Stimulated activated CD8-positive, alpha-beta memory T cell treated with anti-CD3 and anti-CD28 coated beads, Interleukin-7, amount 100 ng/mL, for 1 hour (primary cell): Measurements from ENCODE around the gene MAP6.

ENCODE experiments used
- DNase-seq, 2 donors: peaks; one replicate each; pipeline ENCODE4 v3.0.0-alpha.2; 2020; ENCODE audit warnings: low read depth in 2 of 2

The MAP6 gene

DNA sequence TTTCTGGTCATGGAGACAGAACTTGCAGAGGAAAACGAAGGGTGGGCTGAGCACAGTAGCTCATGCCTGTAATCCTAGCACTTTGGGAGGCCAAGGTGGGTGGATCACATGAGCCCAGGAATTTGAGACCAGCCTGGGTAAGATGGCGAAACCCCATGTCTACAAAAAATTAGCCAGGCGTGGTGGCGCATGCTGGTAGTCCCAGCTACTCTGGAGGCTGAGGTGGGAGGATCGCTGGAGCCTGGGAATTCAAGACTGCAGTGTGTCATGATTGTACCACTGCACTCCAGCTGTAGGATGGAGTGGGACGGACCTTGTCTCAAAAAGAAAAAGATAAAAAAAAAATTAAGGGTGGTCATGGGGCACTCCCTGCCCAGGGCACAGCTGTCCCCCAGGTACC is 100.9 kb downstream of the MAP6 start:
- DNase-seq, result no peak

DNA sequence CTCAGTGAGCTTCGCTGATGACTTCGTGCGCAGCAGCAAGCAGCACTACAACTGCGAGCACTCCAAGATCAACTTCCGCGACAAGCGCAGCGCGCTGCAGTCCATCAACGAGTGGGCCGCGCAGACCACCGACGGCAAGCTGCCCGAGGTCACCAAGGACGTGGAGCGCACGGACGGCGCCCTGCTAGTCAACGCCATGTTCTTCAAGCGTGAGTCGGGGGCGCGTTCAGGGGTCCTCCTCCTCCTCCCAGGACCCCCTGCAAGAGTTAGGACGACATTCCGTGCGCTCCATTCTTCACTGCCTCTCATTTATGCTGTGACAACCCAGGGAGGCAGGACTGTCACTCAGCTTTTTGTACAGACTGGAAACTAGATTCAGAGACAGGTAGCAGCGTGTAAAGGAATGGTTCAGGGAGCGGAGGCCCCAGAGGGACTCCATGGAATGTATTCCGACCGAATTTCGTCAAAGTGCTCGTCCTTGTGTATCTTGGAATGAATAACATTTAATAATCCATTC is 102.0 kb downstream of the MAP6 start:
- no peak for DNase-seq

DNA sequence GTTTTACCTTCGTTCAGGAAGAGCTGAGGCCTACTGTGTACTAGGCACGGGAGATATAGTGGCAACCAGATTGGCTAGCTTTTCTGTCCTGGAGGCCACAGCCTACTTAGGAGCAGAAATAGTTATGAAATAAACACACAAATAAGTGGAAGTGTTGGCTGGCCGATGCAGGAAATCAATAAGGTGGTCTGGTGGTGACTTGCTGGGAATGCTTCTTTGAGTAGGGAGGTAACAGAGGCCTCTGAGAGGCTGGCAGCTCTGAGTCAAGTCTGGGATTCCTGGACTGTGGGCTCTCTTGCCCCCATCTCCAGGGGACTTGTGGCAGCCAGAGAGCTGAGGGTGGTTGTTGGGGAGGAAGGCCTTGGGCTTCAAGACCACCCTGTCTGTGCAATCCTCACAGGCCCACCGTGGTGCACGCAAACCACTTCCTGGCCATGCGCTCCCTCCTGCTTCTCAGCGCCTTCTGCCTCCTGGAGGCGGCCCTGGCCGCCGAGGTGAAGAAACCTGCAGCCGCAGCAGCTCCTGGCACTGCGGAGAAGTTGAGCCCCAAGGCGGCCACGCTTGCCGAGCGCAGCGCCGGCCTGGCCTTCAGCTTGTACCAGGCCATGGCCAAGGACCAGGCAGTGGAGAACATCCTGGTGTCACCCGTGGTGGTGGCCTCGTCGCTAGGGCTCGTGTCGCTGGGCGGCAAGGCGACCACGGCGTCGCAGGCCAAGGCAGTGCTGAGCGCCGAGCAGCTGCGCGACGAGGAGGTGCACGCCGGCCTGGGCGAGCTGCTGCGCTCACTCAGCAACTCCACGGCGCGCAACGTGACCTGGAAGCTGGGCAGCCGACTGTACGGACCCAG is 102.7 kb downstream of the MAP6 start:
- no peak for DNase-seq

DNA sequence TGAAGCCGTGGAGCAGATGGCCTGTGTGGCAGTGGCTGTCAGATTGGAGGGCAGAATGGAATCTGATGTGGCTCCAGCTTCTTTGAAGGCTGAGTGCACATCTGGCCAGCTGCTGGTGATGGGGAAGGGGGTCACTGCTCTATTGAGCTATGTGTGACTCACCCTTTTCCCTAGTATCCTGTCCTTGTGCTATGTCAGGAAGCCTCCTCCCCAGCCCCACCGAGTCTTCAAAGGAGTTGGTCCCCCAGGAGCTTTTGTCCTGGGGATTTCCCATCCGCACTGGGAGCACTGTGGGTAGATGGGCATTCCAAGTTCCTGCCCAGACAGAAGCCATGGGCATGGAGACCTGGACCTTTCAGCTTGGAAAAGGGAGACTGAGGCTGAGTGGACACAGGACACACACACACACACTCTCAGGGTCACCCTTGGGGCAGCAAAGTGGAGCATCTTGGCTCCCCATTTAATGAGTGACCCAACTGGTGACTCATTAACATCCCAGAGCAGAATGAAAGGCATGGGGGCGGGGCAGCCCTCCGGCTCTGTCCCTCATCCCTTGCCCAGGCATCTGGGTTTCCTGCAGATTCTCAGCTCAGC is 103.5 kb downstream of the MAP6 start:
- DNase-seq, result no peak

DNA sequence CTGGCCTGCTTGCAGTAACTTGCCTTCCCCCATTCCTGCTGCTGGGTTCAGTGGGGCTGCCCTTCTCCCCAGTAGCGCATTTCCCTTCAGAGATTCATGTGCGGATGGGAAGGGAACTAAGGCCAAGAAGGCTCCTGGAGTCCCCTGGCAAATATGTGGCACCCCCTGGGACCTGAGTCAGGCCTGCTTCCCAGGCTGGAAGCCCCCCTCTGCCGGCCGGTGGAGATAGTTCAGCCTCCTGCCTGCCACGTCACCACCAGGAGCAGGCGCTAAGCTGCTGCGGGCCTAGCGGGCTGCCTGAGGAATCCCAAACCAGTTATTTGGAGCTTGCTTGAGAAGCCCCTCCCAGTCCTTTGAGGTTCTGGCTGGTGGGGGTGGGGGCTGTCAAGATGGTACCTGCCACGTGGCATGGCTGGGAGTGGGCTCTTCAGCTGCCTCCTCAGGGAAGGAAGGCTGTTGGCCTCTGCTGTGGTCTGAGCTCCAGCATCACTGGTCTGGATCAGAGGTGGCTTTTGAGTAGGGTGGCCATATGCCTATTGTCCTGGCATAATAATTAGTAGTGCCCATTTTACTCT is 104.8 kb downstream of the MAP6 start:
- no peak for DNase-seq

DNA sequence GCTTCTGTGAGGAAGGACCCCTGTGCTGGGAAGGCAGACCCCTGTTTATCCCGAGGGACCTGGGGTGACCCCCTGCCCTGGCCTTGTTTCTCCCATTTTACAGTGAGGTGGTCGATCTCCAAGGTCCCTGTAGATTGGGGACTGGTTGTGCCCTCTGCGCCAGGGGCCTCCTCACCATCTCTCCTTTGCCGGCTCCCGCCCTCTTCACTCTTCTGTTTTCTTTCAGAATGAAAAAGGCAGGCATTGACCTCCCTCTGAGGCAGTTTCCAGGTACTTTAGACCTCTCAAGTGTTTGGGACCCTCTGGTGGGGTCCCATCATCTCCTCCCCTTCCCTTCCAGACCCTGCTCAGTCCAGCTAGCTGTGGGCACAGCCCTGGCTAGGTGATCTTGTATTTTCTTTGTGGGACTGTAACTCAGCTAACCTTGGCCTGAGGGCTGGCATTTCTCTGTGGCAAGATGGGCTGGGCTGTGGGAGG is 105.3 kb downstream of the MAP6 start:
- DNase-seq, result no peak

DNA sequence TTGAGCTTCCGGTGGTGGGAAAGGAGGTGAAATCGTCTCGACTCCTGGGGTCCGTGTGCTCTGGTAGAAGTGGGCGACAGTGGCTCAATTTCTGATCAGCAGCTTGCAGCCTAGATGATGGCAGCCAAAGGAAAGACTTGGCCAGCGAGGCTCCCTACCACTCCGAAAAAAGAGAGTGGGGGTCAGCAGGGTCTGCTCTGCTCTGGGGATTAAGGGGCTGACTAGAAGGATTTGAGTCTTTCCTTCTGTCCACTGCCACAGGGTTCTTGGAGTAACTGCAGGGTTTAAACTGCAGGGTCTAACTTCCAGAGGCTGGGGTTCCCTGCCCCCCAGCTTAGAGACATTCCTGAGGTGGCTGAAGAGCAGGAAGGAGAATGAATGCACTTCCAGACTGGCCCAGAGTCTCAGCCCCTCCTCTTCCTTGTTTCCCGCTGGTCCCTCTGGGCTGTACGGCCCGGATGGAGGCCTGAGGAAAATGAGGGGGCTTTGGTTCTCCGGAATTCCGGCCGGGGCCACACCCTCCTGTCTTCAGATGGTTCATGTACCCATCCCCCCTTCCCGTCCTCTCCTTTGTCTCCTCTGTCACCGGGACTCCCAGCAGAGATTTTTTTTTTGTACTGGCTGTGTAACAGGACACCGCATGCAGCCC is 105.9 kb downstream of the MAP6 start:
- DNase-seq, result no peak

DNA sequence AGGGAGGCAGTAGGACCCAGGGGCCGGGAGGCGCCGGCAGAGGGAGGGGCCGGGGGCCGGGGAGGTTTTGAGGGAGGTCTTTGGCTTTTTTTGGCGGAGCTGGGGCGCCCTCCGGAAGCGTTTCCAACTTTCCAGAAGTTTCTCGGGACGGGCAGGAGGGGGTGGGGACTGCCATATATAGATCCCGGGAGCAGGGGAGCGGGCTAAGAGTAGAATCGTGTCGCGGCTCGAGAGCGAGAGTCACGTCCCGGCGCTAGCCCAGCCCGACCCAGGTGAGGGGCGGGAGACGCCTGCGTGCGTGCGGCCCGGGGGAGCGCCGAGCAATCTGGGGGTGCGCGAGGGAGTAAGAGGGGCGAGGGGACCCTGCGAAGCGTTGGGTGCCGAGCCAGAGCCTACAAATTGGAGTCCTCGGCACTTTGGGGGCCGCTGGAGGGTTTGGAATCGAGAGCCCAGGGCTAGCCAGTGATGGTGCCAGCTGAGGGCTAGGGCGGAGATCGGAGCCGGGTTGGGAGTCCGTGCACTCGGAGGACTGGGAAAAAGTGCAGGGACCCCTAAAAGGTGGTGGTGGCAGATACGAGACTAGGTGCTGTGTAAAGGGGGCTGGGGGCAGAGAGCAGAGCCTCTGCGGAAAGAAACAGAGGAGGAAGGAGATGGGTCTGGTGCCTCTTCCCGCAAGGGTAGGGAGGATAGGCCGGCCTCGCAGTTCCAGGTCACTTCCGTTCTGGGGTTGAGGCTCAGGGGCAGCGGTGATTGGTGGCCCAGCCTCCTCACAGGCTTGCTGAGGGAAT is 106.6 kb downstream of the MAP6 start, which contains the start of gene SERPINH1:
TSS of gene SERPINH1 (plus strand) at position 206 of the 788 bp plus-strand sequence. CDS start 4,097 bp downstream, outside the sequence.
- peak in 1 of 2 donors; percentile 23 for DNase-seq

DNA sequence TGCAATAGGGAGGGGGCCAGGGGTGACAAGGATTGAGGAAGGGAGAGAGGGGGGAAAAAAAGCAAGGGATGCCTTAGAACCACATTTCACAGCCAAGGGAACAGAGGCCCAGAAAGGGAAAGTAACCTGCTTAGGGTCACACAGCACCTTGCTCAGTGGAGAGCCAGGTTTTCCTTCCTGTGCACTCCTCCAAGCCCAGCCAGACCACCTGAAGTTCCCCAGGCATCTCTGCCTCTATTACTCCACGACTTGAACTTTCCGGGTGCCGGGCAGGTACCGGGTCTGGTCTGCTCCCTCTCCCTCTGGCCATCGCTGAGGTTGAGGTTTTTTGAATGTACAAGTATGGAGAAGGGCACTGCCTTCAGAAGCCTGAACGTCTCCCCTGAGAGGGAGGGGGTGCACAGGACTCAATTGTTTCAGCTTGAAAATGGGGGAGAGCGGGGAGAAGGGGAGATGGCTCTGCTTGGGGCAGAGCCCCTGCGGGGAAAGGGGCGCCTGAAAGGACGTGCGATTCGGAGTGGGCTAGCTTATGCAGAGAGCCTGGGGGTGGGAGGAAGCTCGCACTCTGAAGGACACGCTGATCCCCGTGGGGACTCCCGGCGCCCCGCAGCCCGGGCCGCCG is 107.3 kb downstream of the MAP6 start:
- no peak for DNase-seq

DNA sequence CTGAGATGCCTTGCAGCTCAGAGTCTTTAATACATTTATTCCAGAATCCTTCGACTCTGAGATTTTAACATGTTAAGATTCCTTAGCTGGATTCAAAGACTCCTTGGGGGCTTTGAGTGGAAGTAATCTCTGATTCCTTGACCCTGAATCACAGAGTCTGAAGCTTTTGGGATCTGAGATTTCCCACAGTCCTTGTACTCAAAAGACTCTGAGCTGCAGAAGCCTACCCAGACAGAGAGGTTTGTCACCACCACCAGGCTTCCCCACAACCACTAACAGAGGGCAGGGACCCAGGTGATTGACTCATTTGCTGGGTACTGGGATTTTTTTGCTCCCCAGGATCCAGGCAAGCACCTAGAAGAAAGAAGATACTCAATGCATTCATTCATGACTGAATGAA is 108.2 kb downstream of the MAP6 start:
- no peak for DNase-seq

DNA sequence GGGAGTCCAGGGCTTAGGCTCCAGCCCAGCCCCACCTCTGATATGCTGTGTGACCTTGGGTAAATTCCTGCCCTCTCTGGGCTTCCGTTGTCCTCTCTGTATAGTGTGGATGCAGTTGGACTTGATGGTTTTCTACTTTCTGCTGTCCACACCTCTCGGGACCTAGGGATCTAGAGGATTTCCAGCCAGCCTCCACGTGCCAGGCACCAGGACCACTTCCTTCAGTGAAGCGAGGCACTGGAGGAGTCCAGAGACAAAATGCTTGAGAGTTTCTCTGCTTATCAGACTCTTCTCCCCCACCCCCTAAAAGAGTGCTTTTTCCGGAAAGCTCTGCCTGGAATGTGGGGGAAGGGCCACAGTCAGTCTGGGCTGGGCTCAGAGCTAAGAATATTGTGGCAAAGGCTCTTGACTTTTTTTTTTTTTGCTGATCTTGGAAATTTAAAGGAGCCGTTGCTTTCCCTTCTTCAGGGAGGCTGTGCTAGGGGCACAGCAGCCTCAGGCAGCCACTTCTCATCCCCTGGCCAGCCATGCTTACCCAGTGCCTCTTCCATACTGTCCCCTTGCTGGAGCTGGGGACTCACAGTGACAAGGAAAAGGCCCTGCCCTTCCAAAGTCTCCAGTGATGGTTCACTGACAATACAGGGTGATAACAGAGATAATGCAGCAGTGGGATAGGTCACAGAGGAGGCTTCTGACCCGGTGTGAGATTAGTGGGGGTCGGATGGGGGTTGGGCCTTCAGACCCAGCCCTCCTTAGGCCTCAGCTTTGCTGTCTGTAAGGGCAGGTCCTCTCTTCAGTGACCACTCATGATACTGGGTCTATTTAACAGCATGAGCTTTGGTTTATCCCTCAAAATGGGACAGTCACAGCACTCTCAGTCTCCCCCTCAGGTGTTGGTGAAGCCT is 109.6 kb downstream of the MAP6 start:
- no peak for DNase-seq

DNA sequence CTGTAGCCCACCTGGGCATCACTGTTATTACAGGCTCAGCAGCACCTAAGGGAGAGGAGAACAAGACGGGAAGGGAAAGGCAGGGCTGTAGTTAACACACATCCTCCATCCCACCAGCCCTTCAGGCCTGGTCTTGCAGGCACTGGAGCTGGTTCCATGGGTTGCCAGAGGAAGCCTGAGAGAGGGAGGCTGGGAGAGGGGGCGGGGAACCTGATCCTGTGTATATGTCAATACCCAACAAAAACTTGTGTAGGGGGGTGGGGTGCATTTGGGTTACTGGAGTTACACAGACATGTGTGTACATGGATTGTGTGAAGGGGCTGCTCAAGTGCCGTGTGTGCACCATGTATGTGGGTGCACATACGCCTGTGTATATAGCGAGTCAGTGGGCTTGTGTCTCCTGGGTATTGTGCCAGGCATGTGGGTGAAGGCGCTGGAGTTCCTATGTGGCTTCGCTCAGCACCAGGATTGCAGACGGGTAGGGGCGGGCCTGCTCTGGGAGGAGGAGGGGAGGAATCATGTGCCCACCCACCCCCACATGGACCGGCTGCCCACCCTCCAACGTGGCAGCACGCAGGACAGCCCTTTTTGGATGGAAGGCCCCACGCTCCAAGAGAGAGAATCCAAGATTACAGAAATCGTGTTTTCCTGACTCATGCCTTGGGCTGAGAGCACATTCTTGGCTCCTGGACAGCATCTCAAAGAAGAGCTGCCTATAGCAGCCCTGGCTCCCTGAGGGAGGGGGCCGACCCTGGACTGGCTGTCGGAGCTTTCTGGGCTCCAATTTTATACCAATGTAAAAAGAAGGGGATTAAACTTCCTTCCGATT is 111.0 kb downstream of the MAP6 start:
- DNase-seq, result no peak

DNA sequence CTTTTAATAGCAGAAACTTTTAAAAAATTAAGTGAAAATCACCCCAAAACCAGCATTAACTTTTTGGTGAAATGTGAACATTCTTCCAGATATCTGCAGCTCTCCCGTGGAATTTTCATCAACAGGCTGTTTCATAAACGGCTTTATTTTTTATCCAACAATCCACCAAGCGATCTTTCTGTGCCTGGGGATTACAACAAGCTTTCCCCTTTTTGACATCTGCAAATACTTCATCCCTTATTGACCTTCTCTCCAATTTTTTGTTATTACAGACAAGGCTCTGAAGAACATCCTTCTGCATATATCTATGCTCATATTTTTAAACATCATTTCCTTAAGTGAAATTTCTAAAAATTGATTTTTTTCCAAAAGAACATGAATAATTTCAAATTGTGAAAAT is 112.6 kb downstream of the MAP6 start:
- DNase-seq, result no peak

DNA sequence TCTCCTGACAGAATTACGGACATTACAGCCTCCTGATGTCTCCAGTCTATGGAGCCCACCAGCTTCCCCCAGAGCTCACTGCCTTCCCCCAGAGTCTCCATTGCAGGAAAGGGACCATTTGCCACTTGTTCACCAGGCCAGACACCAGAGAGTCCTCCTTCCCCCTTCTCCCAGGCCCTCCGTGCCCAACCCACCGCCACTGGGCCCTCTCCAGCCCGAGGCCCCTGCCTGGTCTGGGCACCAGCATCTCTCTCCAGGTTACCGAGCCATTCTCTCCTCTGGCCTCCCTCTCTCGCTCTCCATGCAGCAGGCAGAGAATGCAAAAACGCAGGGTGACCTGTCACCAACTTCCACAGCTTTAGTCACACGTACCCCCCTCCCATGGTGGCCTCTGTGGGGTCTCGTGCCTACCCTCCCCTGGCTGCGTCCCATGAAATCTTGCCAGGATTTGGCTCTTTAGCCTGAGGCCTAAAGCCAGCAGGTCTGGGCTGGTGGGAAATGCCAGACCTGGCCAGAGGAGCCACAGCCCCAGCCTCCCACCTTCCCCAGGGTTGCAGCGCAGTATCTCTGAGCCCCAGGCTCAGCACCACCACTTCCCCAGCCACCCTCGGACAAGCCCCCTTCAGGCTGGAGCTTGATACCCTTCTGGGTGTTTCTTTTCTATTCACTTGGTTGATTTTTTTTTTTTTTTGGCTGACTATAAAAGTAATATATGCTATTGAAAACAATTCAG is 113.6 kb downstream of the MAP6 start:
- no peak for DNase-seq

DNA sequence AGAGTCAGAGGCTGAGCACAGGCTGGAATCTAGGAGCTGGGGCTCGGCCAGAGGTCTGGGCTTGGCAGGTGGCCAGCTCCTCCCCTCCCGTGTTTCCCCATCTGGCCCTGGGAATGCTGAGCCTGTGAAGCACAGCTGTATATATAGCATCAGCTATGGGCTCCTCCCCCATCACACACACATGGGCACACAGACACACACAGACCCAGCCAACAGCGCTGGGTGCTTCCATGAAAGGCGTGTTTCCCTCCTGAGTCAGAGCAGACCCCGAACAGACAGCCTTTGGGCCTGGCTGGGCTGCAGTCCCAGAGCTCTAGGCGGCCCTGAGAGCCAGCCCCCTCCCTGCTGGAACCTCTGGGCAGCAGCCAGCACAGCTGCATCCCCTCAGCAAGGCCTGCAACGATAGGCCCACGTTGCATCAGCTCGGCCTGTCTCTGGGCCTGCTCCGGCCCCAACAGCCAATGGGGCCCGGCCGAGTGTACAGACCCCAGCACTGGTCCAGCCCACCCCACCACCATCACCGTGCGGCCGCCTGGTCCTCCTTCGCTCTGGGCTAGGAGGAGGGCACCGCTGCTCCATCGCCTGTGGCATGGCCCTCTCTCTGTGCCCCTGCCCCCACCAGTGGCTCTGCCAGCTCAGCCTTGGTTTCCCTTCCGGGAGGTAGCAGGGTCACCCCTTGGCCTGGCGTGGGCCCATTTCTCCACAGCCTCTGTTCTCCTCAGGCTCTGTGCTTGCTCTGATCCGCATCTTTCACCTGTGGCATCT is 114.4 kb downstream of the MAP6 start:
- DNase-seq, result no peak

DNA sequence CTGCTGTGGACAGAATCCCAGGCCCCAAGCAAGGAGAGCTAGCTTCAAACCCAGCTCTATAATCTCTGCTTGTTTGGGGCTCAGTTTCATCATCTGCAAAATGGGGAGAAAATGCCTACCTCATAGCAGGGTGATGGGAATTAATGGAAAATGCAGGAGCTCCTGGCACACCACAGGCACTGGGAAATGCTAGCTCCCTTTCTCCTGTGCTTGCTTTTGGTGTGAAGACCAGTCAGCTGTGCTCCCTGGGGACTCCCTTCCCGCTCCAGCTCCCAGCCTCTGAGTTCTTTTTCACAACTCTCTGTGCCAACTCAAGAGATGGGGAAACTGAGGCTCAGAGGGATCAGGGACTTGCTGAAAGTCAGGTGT is 115.0 kb downstream of the MAP6 start:
- no peak for DNase-seq

DNA sequence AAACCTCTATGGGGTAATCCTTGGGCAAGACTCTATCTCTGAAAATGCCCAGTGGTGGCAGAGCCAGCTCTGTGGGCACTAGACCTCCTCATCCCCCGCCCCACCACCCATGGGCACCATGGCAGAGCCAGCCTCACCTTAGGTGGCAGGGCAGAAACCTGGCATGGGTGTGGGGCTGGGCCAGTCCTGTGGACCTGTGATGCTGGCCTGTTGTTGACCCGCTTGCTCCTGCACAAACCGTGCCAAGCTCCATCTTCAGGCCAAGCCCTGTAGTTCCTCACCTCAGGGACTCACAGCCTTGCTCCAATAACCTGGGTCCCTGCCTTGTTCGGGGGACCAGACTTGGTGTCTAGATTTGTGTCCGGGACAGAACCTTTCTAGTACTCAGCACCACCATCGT is 115.7 kb downstream of the MAP6 start:
- DNase-seq, result no peak
